Renal pelvis (tissue), 4 donors: Measurements from ENCODE around the gene CNP. TPM values are rescaled to one million over a fixed set of nuclear protein-coding genes. Genes with fewer than 3 reads are reported as not detected.
"Not testable (repeated sequence)": the region's sequence is repeated elsewhere in the genome, so short reads cannot be mapped to it uniquely, and the experiment has no call there.

Source experiments
- DNase-seq: peaks from one replicate; pipeline ENCODE4 v3.0.0-alpha.2; 2013
- polyA plus RNA-seq, 3 donors: library from polyadenylated mRNA; unstranded; fragments of 120-200 nt; gene quantifications; one replicate each; pipeline ENCODE4 v1.2.1, GENCODE V29; 2013; ENCODE audit not compliant: insufficient read length in 3 of 3

Gene CNP
- polyA plus RNA-seq, 3 donors: 68.3 to 81.0 (median 77.0) TPM

DNA sequence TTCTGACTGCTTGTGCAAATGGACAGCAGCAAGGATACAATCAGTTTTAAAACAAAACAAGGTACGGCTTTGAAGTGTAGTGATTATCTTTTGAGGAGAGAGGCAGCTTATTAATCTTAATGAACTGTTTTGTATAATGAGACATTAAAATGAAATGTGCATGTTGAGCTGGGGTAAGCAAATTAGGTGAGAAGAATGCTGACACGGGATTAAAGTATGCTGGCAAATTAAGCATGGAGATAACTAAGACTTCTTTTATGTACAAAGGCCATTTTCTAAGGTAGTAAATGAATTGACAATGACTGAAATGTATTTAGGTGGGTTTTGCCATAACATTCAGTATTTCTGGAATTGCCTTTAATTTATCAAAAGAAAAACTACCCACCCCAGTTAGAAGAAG, 31.9 kb downstream of the CNP start:
- DNase-seq: no peak

DNA sequence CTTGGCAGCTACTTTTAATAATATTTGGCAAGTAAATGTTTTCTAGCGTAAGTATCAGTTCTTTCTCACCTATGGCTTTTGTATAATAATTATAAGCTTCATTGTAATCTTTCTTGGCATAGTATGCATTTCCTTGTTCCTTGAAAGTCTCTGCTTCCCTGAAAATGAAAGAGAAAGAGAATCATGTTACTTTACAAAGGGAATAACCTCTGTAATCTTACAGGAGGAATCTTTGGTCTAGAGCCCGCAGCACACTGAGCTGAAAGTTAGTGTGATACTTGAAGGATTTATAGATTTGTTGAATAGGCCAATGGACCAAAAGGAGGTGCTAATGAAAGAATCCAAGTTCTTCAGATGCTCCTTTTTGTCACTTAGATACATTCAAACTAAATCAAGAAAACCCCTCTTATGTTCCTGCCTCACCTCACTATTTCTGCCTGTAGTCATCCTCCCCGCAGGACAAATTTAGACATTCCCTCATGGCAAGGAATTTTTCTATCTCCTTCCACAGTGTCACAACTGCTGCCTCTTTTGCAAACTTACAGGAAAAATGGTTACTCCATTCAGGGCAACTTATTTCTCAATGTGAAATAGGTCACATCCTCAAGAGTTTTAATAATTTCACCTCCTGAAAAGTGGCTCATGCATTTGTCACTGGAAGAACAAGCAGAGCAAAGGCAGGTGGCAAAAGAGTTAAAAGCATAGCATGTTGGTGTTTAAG, 34.0 kb downstream of the CNP start:
- DNase-seq: no peak

DNA sequence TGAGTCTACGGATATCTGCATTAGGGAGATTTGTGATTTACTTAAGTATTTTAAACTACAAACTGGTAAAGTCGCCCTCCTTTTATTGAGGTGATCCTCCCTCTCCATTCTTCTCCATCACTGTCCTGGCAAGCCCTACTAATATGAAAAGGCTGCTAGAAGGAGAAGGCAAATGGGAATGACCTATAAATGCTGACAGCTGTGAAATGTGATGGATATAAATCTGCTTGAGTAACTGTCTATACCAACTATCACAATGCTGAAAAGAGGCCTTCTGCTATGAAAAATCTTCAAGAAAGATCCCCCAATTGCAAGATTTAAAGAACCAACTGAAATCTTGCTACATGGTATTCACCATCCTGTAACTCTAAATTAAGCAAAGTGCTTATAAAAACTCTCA, 35.1 kb downstream of the CNP start:
- no peak for DNase-seq

DNA sequence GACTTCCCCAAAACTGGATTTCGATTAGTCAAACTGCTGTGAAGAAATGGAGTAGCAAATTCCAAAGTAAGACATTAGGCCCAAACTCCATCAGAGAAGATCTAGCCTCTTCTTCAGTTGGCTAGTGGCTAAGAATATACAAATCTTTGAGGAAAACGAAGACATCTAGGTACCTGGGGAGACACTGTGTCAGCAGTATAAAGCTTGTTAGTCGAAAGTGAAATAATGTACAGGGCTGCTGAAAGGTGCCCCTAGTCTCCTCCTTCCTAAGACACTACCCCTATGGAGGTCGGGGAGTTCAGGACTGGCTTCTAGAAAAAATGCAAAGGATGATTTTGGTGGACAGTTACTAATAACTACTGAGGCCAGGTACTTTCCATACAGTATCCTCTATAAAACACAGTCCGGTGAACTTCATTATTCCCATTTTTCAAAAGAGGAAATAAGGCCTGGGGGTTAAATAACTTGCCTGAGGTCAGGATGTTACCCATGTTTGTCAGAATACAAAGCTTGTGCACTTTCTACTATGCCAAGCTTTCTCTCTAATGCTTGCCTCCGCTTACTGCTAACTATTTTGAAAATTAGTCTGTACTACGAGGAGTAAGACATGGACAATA, 35.7 kb downstream of the CNP start:
- DNase-seq: no peak

DNA sequence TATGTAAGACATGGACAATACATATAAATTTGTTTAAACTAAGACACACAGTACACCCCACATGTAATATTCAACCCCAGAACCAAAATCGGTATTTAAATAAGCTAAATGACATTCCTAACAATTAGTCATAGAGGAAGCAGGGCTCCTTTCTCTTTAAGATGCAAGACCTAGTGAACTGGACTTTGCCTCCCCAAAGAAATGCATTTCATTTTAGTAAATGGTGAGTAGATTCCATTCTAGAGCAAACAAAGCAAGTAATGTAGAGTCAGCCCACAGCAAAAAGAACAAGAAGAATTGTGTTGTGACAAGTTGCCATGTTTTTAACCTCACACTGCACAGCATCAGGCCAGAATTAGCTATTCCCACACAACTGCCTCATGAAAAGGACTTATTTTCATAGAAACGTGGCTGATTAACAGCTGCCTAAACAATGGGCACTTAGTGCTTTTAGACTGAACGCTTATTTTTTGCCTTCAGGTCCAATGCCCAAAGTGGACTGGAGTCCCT, 36.3 kb downstream of the CNP start:
- DNase-seq: no peak

- no peak for DNase-seq
Measured at GRCh38 chr17:42005166-42005565, 38.6 kb downstream of the CNP start.

- no peak for DNase-seq
Measured at GRCh38 chr17:42009170-42009569, 42.6 kb downstream of the CNP start.

DNA sequence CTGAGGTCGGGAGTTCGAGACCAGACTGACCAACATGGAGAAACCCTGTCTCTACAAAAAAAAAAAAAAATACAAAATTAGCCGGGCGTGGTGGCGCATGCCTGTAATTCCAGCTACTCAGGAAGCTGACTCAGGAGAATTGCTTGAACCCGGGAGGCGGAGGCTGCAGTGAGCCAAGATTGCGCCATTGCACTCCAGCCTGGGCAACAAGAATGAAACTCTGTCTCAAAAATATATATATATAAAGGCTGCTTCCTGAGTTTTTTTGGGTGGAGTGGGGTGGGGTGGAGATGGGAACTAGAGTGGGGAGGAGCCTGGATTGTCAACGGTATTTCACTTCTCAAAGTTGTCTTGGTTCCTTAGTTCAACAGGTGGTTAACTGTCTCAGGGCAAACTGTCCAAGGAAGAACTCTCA, 43.7 kb downstream of the CNP start:
- DNase-seq: not testable (repeated sequence)

GRCh38 chr17:42010898-42011516, 44.4 kb downstream of the CNP start:
- DNase-seq: no peak

- DNase-seq: not testable (repeated sequence)
Measured at GRCh38 chr17:42012363-42012762, 45.8 kb downstream of the CNP start.

DNA sequence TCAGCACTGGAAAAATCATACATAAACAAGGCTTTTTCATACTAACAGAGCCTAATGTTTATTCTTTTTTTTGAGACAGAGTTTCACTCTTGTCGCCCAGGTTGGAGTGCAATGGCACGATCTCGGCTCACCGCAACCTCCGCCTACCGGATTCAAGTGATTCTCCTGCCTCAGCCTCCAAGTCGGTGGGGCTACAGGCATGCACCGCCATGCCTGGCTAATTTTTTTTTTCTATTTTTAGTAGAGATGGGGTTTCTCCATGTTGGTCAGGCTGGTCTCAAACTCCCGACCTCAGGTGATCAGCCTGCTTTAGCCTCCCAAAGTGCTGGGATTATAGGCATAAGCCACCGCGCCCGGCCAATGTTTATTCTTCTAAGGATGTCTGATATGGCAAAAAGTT, 47.1 kb downstream of the CNP start:
- DNase-seq: not testable (repeated sequence)

GRCh38 chr17:42016411-42016831, 49.8 kb downstream of the CNP start:
- DNase-seq: no peak

GRCh38 chr17:42016941-42017865, 50.6 kb downstream of the CNP start, which contains the start of gene DNAJC7:
TSS of gene DNAJC7 (minus strand) at chr17:42017439. CDS start at chr17:42017416, 23 bp downstream.
- DNase-seq: peak; percentile 94

GRCh38 chr17:42017866-42018200, 51.2 kb downstream of the CNP start:
- DNase-seq: no peak

- DNase-seq: no peak
Measured at GRCh38 chr17:42018339-42018738, 51.7 kb downstream of the CNP start.

GRCh38 chr17:42018988-42019387, 52.4 kb downstream of the CNP start:
- DNase-seq: no peak

GRCh38 chr17:42019509-42020404, 53.2 kb downstream of the CNP start, which contains the start of gene NKIRAS2:
TSS of gene NKIRAS2 (plus strand) at chr17:42020090. CDS start at chr17:42021578, 1,488 bp downstream.
- DNase-seq: peak; percentile 90

- not testable (repeated sequence) for DNase-seq
Measured at GRCh38 chr17:42020845-42021244, 54.2 kb downstream of the CNP start.

DNA sequence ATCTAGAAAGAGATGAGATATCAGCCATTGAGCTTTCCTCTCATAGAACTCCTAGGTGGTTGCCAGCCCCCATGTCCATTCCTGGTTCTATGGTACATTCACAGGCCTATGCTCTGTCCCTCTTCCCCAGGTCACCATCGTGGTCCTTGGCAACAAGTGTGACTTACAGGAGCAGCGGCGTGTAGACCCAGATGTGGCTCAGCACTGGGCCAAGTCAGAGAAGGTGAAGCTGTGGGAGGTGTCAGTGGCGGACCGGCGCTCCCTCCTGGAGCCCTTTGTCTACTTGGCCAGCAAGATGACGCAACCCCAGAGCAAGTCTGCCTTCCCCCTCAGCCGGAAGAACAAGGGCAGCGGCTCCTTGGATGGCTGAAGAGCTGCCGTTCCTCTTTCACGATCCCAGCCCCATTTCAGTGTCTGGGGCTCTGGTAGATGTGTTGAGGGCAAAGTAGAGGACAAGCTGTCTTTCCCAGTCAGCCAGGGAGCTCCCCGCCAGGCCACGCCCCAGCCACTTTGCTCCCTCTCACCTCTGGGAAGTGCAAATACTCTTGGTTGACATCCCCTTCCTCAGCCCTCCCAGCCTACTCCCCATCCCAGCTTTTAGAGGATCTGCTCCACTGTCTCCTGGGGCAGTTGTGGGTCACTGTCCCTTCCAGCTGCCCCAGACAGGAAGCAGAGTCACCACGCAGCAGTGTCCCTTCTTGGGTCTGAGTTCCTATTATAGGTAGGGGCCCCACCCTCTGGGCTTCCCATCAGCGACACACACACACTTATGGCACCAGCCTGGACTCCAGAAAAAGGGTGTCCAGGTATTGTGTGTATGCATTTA, 57.1 kb downstream of the CNP start:
- no peak for DNase-seq

DNA sequence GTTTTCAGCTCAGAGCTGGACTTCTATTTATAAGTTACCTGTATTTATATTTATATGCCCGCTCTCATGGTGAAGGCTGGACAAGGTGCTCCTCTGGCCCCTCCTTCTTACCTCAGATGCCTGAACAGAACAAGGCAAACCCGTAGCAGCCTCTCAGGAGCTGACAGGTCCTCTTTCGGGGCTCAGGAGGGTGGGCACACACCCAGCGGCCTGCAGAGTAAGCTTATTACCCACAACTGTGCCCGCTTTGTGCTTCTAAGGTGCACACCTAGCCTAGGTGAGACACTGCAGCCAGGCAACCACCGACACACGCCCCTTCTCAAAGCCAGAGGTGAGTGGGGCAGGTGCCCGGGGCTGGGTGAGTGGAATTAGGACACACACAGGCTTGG, 58.6 kb downstream of the CNP start:
- DNase-seq: no peak
